IPS-15b (cell line): ENCODE measurements around the gene ASCC2.

Experiments used
- H3K27me3 ChIP-seq: one replicate; pipeline ENCODE4 v1.6.1; 2013; ENCODE audit warnings: low read length; ENCODE audit not compliant: control insufficient read depth, insufficient read depth
- H3K36me3 ChIP-seq: one replicate; pipeline ENCODE4 v1.6.1; 2013; ENCODE audit warnings: low read length; ENCODE audit not compliant: control insufficient read depth, insufficient read depth
- H3K4me1 ChIP-seq: one replicate; pipeline ENCODE4 v1.6.1; 2013; ENCODE audit warnings: mild to moderate bottlenecking, low read length; ENCODE audit not compliant: control insufficient read depth, insufficient read depth
- H3K4me3 ChIP-seq: one replicate; pipeline ENCODE4 v1.5.1; 2013; ENCODE audit warnings: low read depth, low read length
- H3K9ac ChIP-seq: one replicate; pipeline ENCODE4 v1.6.1; 2013; ENCODE audit warnings: low read depth, mild to moderate bottlenecking, low read length
- H3K9me3 ChIP-seq: one replicate; pipeline ENCODE4 v1.6.1; 2013; ENCODE audit warnings: mild to moderate bottlenecking, low read length; ENCODE audit not compliant: control insufficient read depth, insufficient read depth

Gene ASCC2

GRCh38 chr22:29780748-29781676, 57.1 kb downstream of the ASCC2 start:
- H3K36me3 ChIP-seq = no peaks in the 10 kb centered on the region
- no peaks in the 10 kb centered on the region for H3K27me3 ChIP-seq
- H3K4me1 ChIP-seq = no peaks in the 10 kb centered on the region
- no peak overlapping the region for H3K4me3 ChIP-seq
- no peak overlapping the region for H3K9ac ChIP-seq
- no peaks in the 10 kb centered on the region for H3K9me3 ChIP-seq

- H3K36me3 ChIP-seq = no peaks in the 10 kb centered on the region
Observed at GRCh38 chr22:29780220-29780619, 57.9 kb downstream of the ASCC2 start.

GRCh38 chr22:29773233-29773632, 64.8 kb downstream of the ASCC2 start:
- no peaks in the 10 kb centered on the region for H3K9me3 ChIP-seq
- no peaks in the 10 kb centered on the region for H3K4me1 ChIP-seq
- H3K36me3 ChIP-seq = peaks cover 6% of the 10 kb centered on the region
- H3K27me3 ChIP-seq = no peaks in the 10 kb centered on the region
- no peak overlapping the region for H3K4me3 ChIP-seq
- no peak overlapping the region for H3K9ac ChIP-seq

More at GRCh38 chr22:29780220-29780619, 57.9 kb downstream of the ASCC2 start:
- Histone ChIP-seq H3K27me3 (no peaks in the 10 kb centered on the region), H3K9me3 (no peaks in the 10 kb centered on the region), H3K9ac (no peak overlapping the region), H3K4me3 (no peak overlapping the region), H3K4me1 (no peaks in the 10 kb centered on the region)

- no peak overlapping the region for H3K9ac ChIP-seq
- H3K4me3 ChIP-seq = no peak overlapping the region
- H3K4me1 ChIP-seq = no peaks in the 10 kb centered on the region
- peaks cover 6% of the 10 kb centered on the region for H3K36me3 ChIP-seq
- no peaks in the 10 kb centered on the region for H3K9me3 ChIP-seq
- no peaks in the 10 kb centered on the region for H3K27me3 ChIP-seq
Observed at GRCh38 chr22:29772170-29772641, 65.9 kb downstream of the ASCC2 start.

- no peaks in the 10 kb centered on the region for H3K4me1 ChIP-seq
- H3K9me3 ChIP-seq = no peaks in the 10 kb centered on the region
- no peaks in the 10 kb centered on the region for H3K27me3 ChIP-seq
- no peak overlapping the region for H3K9ac ChIP-seq
- H3K4me3 ChIP-seq = no peak overlapping the region
- peaks cover 6% of the 10 kb centered on the region for H3K36me3 ChIP-seq
Observed at GRCh38 chr22:29769723-29770321, 68.3 kb downstream of the ASCC2 start.

- peak overlapping the region; percentile 80 for H3K9ac ChIP-seq
- H3K27me3 ChIP-seq = no peaks in the 10 kb centered on the region
- H3K9me3 ChIP-seq = no peaks in the 10 kb centered on the region
- H3K36me3 ChIP-seq = peaks cover 6% of the 10 kb centered on the region
- H3K4me3 ChIP-seq = peak overlapping the region; percentile 99
- H3K4me1 ChIP-seq = no peaks in the 10 kb centered on the region
Observed at GRCh38 chr22:29768052-29768693, 69.9 kb downstream of the ASCC2 start.

GRCh38 chr22:29767171-29768051, 70.7 kb downstream of the ASCC2 start, which contains the start of gene UQCR10:
Gene UQCR10 (plus strand): TSS chr22:29767369. CDS start chr22:29767399, 30 bp downstream.
- H3K4me3 ChIP-seq = peak within 1 kb of the TSS; percentile 99
- H3K4me1 ChIP-seq = no peaks in the 10 kb centered on the region
- no peaks in the 10 kb centered on the region for H3K27me3 ChIP-seq
- no peaks in the 10 kb centered on the region for H3K9me3 ChIP-seq
- peak within 1 kb of the TSS; percentile 97 for H3K9ac ChIP-seq
- H3K36me3 ChIP-seq = peaks cover 6% of the 10 kb centered on the region

- Histone ChIP-seq H3K4me3 (peak within 1 kb of the TSS; percentile 99), H3K27me3 (no peaks in the 10 kb centered on the region), H3K4me1 (no peaks in the 10 kb centered on the region), H3K9me3 (no peaks in the 10 kb centered on the region), H3K9ac (peak within 1 kb of the TSS; percentile 97), H3K36me3 (peaks cover 6% of the 10 kb centered on the region)
Observed at GRCh38 chr22:29766632-29767170, 71.4 kb downstream of the ASCC2 start, which contains the start of gene ZMAT5. Gene ZMAT5 (minus strand): TSS chr22:29767007. CDS start chr22:29748544, 18,463 bp downstream.

GRCh38 chr22:29765905-29766631, 72.0 kb downstream of the ASCC2 start:
- Histone ChIP-seq H3K27me3 (no peaks in the 10 kb centered on the region), H3K4me1 (no peaks in the 10 kb centered on the region), H3K4me3 (peak overlapping the region; percentile 99), H3K9me3 (no peaks in the 10 kb centered on the region), H3K36me3 (peaks cover 6% of the 10 kb centered on the region), H3K9ac (peak overlapping the region; percentile 97)

GRCh38 chr22:29762263-29762662, 75.8 kb downstream of the ASCC2 start:
- no peaks in the 10 kb centered on the region for H3K36me3 ChIP-seq
- no peaks in the 10 kb centered on the region for H3K27me3 ChIP-seq
- H3K4me1 ChIP-seq = no peaks in the 10 kb centered on the region
- H3K4me3 ChIP-seq = no peak overlapping the region
- no peaks in the 10 kb centered on the region for H3K9me3 ChIP-seq
- no peak overlapping the region for H3K9ac ChIP-seq
